ENCODE data around the gene DNAJC2. TPM values are rescaled to one million over a fixed set of nuclear protein-coding genes. Genes with fewer than 3 reads are reported as not detected.

Gene DNAJC2
- 10 to 100 TPM; 45.8 to 48.9 TPM for total RNA-seq

GRCh38 chr7:103344453-103345149, at the start of gene DNAJC2:
TSS of gene DNAJC2 (minus strand) at chr7:103344767. CDS start at chr7:103344622, 145 bp downstream.
- no peaks in the 10 kb centered on the region for H3K9me3 Mint-ChIP-seq
- peak within 1 kb of the TSS; percentile 94 for H3K4me3 Mint-ChIP-seq
- DNase-seq: peak; percentile 93
- peaks cover 48% of the 10 kb centered on the region for H3K36me3 Mint-ChIP-seq (ENCODE audit: low read depth)
- H3K27ac Mint-ChIP-seq: peak within 1 kb of the TSS; percentile 99
- ATAC-seq: peak; percentile 83
- ChIA-PET POLR2A (interaction anchor here (0.6 to 2.6 kb wide), 8 partner anchors 8 to 48 kb away, joined by 3 to 15 read pairs (median 4); partner anchors contain the start of gene PMPCB), CTCF (interaction anchor here (1.6 kb wide), 1 partner anchor 27 kb away, joined by 4 read pairs; no protein-coding TSS in a partner anchor)
- H3K27me3 Mint-ChIP-seq: no peaks in the 10 kb centered on the region
- H3K4me1 Mint-ChIP-seq (ENCODE audit: low read depth): peaks cover 44% of the 10 kb centered on the region
- intact Hi-C loops (cut with micrococcal nuclease): loop anchor here (5.0 kb wide), 1 partner anchor 42 kb away; no protein-coding TSS in a partner anchor
- TF ChIP-seq CTCF (IDR thresholded peaks at IDR 0.05): no peak

GRCh38 chr7:103391976-103392375, 47.4 kb upstream of the DNAJC2 start:
- intact Hi-C loops (cut with micrococcal nuclease): no loop called here
- POLR2A ChIA-PET: no interaction called here
- CTCF ChIA-PET: no interaction called here
- Mint-ChIP-seq H3K36me3 (ENCODE audit: low read depth) (no peaks in the 10 kb centered on the region), H3K4me3 (no peak overlapping the region), H3K27me3 (peaks cover 8% of the 10 kb centered on the region), H3K27ac (no peak overlapping the region), H3K9me3 (no peaks in the 10 kb centered on the region), H3K4me1 (ENCODE audit: low read depth) (no peaks in the 10 kb centered on the region)
- no peak for DNase-seq
- TF ChIP-seq CTCF (IDR thresholded peaks at IDR 0.05): no peak
- ATAC-seq: no peak

GRCh38 chr7:103391150-103391549, 46.6 kb upstream of the DNAJC2 start:
- DNase-seq: no peak
- Mint-ChIP-seq H3K27me3 (peaks cover 8% of the 10 kb centered on the region), H3K27ac (no peak overlapping the region), H3K9me3 (no peaks in the 10 kb centered on the region), H3K36me3 (ENCODE audit: low read depth) (no peaks in the 10 kb centered on the region), H3K4me3 (no peak overlapping the region), H3K4me1 (ENCODE audit: low read depth) (no peaks in the 10 kb centered on the region)
- intact Hi-C loops (cut with micrococcal nuclease): no loop called here
- ChIA-PET CTCF (interaction anchor here (0.8 to 1.5 kb wide), 2 partner anchors 16 to 18 kb away, joined by 3 read pairs; no protein-coding TSS in a partner anchor), POLR2A (no interaction called here)
- no peak for TF ChIP-seq CTCF (IDR thresholded peaks at IDR 0.05)
- ATAC-seq: no peak

- no peak overlapping the region for H3K27ac Mint-ChIP-seq
- no peaks in the 10 kb centered on the region for H3K36me3 Mint-ChIP-seq (ENCODE audit: low read depth)
- intact Hi-C loops (cut with micrococcal nuclease): no loop called here
- DNase-seq: no peak
- H3K27me3 Mint-ChIP-seq: peaks cover 10% of the 10 kb centered on the region
- H3K9me3 Mint-ChIP-seq: no peaks in the 10 kb centered on the region
- H3K4me1 Mint-ChIP-seq (ENCODE audit: low read depth): no peaks in the 10 kb centered on the region
- no peak for ATAC-seq
- H3K4me3 Mint-ChIP-seq: no peak overlapping the region
- no peak for TF ChIP-seq CTCF (IDR thresholded peaks at IDR 0.05)
- ChIA-PET POLR2A (interaction anchor here (0.6 kb wide), 1 partner anchor 30 kb away, joined by 3 read pairs; no protein-coding TSS in a partner anchor), CTCF (no interaction called here)
Observed at GRCh38 chr7:103389263-103389662, 44.7 kb upstream of the DNAJC2 start.

GRCh38 chr7:103388469-103389140, 44.0 kb upstream of the DNAJC2 start:
- no peaks in the 10 kb centered on the region for H3K4me1 Mint-ChIP-seq (ENCODE audit: low read depth)
- DNase-seq (no peak), ATAC-seq (no peak)
- H3K27ac Mint-ChIP-seq: no peak overlapping the region
- intact Hi-C loops (cut with micrococcal nuclease): no loop called here
- ChIA-PET CTCF (no interaction called here), POLR2A (interaction anchor here (0.6 kb wide), 2 partner anchors 29 to 46 kb away, joined by 3 read pairs; no protein-coding TSS in a partner anchor)
- TF ChIP-seq CTCF (IDR thresholded peaks at IDR 0.05): no peak
- H3K4me3 Mint-ChIP-seq: no peak overlapping the region
- no peaks in the 10 kb centered on the region for H3K9me3 Mint-ChIP-seq
- H3K36me3 Mint-ChIP-seq (ENCODE audit: low read depth): no peaks in the 10 kb centered on the region
- H3K27me3 Mint-ChIP-seq: peaks cover 10% of the 10 kb centered on the region

Data from activated CD8-positive, alpha-beta T cell treated with anti-CD3 and anti-CD28 coated beads for 36 hours (primary cell).